Measurements from ENCODE around the gene PLOD2.
"Not testable (repeated sequence)": the region's sequence is repeated elsewhere in the genome, so short reads cannot be mapped to it uniquely, and the experiment has no call there.

Gene PLOD2

DNA sequence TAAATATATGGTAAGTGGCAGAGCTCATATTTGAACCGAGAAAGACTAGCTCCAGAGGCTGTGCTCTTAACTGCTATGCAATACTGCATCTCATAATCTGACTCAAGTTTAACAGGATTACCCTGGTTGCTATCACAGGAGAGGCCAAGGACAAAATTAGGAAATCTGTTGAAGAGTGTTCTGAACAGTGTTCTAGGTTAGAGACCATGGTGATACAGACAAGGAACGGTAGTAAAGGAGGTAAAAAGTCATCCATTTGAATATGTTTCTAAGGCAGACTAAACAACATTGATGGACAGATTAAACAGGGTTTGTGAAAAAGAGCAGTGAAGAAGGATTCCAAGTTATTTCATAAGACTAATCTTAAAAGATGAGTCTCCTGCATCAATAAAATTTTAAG is 22.1 kb downstream of the PLOD2 start:
- DNase-seq (ENCODE audit: low read depth), result no peak

DNA sequence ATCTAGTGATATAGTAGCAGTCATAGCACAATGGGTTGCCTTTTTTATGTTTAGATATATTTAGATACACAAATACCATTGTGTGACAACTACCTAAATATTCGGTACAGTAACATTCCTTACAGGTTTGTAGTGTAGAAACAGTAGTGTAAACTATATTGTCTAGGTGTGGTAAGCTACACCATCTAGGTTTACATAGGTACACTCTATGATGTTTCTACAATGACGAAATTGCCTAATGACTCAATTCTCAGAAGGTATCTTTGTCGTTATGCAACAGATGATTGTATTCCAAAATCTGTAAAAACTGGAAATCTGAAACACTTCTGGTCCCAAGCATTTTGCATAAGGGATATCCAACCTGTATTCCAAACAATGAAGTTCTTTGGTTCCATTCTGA is 24.3 kb downstream of the PLOD2 start:
- no peak for DNase-seq (ENCODE audit: low read depth)

DNA sequence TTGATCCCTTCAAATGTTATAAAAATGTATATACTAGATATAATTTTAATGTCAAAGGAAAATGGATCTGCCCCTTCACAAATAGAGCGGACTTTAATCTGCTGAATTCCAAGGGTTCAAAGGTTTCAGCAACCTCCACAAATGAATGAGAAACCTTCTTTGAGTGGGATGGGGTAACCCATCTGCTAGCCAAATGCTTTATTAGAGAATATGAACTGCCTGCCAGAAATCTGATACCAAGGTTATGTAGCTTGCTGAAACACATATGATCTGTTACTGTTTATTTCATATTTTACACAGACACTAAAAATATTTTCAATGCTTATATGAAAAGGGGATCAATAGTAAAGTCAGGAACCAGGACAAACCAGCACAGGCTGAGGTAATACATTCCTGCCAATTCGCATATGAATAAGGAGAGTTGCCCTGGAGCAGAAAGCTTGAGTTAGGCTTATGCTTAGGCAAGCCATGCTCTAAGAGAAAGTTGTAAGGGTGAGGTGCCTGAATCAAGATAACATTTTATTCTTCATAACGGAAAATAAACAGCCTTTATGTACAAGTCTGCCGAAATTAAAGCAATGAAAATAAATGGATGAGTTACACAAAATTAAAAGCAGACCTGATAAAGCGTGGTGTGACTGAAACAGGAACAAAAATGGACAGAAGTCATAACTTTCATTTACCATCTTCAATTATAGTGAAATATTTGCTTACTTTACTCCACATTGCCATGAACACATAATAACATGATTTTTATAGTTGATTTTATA is 26.5 kb downstream of the PLOD2 start:
- DNase-seq (ENCODE audit: low read depth), result no peak

- no peak for DNase-seq (ENCODE audit: low read depth)
Observed at GRCh38 chr3:146133441-146133840, 27.5 kb downstream of the PLOD2 start.

DNA sequence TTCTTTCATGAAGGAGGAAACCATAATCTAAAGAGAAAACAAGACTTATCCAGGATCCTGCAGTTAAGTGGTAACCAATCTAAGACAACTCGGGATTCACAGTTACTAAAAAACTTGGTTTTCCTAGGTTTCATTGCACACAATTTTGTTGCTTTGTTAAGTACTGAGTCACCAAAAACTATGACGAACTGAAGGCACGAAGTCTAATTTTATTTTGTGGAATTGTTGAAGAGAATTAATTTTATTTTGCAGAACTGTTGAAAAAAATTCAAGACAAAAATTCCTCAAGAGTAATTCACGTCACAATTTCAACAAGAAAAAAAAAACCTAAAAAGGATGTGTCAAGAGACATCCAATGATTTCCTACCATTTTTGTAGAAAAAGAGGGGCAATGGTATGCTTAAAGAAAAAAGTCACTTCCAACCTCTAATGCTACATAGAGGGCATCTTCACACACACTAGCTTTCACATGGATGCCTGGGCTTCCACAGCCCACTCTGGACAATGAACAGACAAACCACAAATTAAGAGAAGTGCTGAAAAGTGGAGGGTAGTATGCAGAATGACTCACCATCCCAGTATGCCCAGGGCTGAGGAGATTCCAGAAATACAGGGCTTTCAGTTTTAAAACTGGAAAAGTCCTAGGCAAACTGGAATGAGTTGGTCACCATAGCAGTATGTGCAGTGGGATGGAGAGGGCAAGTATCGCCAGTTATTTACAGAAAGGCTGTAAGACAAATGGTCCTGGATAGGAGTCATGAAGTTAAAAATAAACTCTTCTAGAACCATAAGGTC is 29.2 kb downstream of the PLOD2 start:
- no peak for DNase-seq (ENCODE audit: low read depth)

DNA sequence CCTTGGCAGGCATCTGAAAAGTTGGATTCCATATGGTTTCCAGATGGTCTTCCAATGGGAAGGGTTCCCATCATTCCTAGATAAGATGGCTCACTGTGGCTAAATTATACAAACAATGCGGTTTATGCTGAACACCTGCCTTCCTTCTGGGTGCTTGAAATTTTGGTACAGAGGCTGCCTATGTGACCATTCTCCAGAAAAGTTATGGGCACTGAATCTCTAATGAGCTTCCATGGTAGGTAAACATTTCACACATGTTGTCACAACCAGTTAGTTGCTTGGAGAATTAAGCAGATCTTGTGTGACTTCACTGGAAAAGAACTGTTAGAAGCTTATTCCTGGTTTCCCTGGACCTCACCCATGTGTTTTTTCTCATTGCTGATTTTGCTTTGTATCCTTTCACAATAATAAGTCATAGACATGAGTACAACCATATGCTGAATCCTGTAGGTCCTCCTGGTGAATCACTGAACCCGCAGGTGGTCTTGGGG is 30.1 kb downstream of the PLOD2 start:
- no peak for DNase-seq (ENCODE audit: low read depth)

DNA sequence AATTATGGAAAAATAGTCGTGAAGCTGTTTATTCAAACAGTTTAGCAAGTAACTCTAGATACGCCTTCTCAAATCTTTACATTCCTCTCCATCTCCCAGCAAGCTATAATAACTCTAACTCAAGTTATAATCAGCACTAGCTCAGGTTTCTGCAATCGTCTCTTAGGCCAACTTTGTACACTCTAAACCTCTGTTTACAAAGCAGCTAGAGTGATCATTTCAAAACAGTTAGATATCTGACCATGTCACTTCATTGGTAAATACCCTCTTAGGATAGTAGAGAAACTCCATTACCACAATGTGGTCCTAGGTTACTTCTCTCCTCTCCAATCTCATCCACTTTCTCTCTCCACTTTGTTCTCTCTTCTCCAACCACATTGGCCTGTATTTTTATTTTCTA is 31.2 kb downstream of the PLOD2 start:
- DNase-seq (ENCODE audit: low read depth), result no peak

- no peak for DNase-seq (ENCODE audit: low read depth)
Observed at GRCh38 chr3:146128939-146129338, 32.0 kb downstream of the PLOD2 start.

DNA sequence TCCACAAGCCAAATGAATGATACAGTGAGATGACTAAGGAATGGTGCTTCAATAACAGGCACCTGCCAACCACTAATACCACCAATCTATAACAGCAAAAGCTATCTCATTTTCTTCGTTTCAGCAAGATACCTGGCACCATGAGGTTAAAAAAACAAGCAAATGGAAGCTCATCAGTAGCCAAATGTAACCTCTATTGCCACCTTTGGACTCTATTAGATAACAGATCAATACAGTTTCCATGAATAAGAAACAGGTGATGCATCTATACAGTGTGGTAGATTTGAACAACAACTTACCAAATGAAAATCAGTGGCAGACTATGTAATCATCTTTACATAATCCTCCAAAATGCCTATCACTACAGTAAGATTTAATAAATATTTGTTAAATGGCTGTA is 32.8 kb downstream of the PLOD2 start:
- DNase-seq (ENCODE audit: low read depth), result no peak

GRCh38 chr3:146125951-146126350 is 35.0 kb downstream of the PLOD2 start:
- no peak for DNase-seq (ENCODE audit: low read depth)

DNA sequence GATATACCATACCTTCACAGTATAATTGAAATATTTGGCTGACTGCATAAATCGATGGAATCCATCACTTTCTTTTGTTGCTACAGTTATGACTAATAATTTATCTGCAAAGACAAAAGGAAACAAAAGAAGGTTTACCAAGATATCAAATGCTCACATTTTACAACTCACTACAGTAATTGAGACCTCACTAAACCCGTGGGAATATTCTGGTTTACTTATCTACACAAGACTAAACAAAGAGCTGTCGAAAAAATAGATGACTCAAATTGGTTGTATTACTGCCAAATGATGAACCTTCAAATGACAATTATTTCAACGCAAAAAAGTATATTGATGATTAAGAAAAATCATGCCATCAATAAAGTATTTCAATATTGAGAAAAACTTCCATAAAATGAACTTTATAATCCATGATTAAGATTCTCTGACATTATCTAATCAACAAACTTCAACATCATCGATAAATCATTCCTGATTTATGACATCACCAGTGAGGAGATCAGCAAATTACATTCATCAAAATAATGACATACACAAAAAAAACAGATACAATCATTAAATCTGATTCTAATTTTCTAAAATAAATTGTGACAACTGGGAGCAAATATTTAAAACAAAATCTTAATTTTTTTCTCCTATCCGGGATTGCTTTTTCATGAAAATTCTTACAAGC is 36.7 kb downstream of the PLOD2 start:
- no peak for DNase-seq (ENCODE audit: low read depth)

GRCh38 chr3:146117406-146118285 is 43.3 kb downstream of the PLOD2 start:
- no peak for DNase-seq (ENCODE audit: low read depth)

DNA sequence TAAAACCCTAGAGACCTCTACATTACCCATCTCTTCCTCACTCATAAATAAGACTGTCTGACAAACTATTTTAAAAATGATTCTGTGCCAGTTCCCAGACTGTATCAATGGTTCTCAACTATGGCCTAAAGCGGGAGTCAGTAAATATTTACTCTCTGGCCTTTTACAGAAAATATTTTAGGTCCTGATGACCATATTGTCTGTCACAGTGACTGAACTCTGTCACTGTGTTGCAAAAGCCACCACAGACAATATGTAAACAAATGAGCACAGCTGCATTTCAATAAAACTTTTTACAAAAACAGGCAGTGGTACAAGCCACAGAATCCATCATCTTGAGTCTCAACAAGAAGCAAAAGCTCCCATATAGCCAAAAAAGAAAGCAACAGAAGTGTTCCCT is 45.4 kb downstream of the PLOD2 start:
- DNase-seq (ENCODE audit: low read depth), result no peak

DNA sequence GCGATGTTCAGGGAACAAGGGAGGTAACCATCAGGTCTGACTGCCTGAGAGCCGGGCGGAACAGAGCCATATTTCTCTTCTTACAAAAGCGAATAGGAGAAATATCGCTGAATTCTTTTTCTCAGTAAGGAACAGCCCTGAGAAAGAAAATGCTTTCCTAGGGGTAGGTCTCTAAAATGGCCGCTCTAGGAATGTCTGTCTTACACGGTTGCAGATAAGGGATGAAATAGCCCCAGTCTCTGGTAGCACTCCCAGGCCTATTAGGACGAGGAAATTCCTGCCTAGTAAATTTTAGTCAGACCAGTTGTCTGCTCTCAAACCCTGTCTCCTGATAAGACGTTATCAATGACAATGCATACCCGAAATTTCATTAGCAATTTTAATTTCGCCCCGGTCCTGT is 47.2 kb downstream of the PLOD2 start:
- not testable (repeated sequence) for DNase-seq (ENCODE audit: low read depth)

DNA sequence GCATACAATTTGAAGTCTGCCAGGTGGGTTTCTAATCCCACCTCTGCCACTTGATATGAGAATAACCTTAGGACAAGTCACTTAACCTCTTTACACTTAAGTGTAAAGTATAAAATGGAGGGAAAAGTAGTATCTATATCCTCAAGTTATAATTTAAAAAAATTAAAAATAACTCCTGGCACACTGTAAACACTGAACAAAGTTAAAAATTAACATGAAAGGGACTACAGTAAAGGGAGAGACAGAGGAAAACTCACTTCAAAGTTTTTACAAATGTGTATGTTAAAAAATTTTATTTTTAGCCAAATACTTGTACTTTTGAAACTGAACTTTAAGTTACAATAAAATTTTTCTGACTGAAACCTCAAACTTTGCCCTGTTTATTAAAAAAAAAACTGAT is 49.6 kb downstream of the PLOD2 start:
- DNase-seq (ENCODE audit: low read depth), result no peak

DNA sequence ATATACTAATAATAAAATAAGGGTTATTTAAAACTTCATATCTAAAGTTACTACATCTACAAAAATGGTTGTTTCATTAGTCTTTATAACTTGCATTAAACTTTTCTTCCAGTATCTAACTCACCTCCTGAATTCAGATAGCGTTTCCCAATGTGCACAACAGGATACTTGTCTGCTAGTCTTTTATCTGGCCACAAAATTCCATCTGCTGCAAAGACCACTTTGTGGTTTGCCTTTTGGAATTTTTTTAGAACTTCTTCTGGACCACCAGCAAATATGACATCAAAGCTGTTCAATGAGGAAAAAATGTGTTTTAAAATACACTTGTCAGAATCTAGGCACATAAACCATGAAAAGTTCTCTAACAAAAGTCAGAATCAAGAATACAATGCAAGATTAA is 50.8 kb downstream of the PLOD2 start:
- no peak for DNase-seq (ENCODE audit: low read depth)

DNA sequence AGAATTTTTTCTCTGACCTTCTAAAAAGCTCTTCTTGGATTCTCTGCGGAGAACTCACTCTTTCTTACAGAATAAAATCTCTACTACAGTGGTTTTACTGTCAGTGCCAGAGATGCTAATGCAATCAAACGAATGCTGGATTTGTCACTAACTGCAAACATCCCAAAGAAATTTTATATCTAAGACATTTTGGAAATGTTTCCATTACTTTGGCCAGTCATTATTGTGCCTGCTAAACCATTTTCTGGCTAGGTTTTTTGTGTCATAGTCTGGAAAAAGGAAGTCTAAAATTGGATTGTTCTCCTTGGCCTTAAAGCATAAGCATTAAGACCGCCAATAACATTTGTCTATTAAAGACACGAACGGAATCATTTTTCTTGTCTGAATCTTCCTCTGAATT is 54.0 kb downstream of the PLOD2 start:
- DNase-seq (ENCODE audit: low read depth), result no peak

DNA sequence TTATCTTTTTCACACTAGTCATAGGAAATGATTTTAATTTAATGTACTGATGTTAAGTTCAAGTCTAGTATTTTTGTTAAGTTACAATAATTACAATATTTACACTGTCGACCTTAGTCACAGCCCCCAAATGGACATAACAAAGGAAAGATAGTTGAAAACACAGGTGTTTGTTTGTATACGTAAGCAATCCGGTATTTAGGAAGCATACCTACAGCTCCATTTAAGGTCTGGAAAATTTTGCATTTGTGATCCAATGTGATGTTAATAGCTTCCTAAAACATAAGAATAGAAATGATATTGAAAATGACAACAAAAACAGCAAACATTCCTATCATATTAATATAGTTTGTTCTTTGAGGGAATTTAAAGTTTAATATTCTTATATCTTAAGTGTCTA is 56.9 kb downstream of the PLOD2 start:
- no peak for DNase-seq (ENCODE audit: low read depth)

DNA sequence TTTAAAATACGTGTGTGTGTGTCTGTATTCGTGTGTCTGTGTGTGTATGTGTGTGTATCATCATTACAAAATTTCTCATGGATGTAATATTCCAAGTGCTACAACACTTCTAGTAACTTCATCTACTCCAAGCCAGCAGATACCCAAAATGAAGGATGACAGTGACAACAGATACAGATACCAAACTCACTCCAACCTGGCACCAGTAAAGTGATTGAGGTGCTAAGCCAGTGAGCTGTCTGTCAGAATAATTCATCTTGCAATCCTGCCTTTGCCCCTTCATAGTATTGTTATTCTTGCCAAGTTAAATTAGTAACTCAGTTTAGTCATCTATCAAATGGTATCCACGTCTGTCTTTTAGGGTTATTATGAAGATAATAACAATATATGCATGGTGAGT is 58.1 kb downstream of the PLOD2 start:
- DNase-seq (ENCODE audit: low read depth), result no peak

DNA sequence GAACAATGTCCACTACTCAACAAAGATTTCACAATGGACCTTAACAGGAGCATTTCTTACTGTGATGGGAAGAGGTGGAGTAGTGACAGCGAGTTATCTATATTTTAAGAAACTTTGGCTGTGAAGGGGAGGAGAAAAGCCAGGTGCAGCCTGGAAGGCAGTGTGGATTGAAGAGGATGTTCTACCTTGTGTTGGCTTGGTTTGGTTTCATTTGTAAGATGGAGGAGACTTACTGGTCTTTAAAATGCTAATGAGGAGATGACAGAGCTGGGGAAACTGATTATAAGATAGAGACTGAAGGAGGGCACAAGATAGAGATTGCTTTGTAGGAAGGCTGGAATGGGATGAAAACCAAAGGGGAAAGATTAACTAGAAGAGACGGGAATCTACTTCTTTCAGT is 59.4 kb downstream of the PLOD2 start:
- no peak for DNase-seq (ENCODE audit: low read depth)

DNA sequence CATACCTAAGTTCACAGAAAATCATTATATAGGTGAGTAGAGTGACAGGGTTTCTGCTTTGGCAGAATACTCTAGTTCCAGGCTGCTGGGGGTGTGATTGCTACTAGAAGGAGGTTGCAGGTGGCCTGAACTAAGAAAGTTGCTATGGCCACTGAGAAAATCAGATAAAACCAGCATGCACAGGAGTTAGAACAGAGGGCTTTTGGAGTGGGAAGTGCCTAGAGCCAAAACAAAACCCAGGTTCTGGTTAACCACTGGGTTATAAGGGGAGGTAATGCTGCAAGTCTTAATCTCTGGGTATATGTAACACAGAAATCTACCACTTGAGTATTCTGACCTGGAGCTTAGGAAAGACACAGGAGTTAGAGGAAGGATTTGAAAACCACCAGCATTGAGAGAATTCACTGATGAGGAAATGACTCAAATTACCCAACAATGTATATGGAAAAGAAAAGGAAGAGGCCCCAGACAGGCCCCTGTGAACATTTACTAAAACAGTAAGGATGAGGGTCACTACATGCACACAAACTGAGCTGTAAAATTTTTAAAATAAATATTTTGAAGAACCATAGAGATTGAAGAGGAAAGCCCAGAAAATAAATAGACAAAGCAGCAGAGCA is 60.0 kb downstream of the PLOD2 start:
- no peak for DNase-seq (ENCODE audit: low read depth)
